Hematopoietic multipotent progenitor cell treated with erythropoietin and hydrocortisone succinate and interleukin-3 and kit ligand, for 6 days (in vitro differentiated cells): ENCODE measurements around the gene EGR1.

Experiments used
- DNase-seq: peaks from one replicate; pipeline ENCODE4 v3.0.0-alpha.2; 2015

The EGR1 gene

DNA sequence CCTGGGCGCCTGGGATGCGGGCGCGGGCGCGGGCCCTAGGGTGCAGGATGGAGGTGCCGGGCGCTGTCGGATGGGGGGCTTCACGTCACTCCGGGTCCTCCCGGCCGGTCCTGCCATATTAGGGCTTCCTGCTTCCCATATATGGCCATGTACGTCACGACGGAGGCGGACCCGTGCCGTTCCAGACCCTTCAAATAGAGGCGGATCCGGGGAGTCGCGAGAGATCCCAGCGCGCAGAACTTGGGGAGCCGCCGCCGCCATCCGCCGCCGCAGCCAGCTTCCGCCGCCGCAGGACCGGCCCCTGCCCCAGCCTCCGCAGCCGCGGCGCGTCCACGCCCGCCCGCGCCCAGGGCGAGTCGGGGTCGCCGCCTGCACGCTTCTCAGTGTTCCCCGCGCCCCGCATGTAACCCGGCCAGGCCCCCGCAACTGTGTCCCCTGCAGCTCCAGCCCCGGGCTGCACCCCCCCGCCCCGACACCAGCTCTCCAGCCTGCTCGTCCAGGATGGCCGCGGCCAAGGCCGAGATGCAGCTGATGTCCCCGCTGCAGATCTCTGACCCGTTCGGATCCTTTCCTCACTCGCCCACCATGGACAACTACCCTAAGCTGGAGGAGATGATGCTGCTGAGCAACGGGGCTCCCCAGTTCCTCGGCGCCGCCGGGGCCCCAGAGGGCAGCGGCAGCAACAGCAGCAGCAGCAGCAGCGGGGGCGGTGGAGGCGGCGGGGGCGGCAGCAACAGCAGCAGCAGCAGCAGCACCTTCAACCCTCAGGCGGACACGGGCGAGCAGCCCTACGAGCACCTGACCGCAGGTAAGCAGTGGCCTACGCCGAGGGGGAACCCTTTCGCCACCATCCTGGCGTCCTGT lies at the start of gene EGR1:
TSS of gene EGR1 (plus strand) at position 219 of the 864 bp plus-strand sequence. CDS start at position 502, 283 bp downstream.
- DNase-seq = peak; percentile 96

DNA sequence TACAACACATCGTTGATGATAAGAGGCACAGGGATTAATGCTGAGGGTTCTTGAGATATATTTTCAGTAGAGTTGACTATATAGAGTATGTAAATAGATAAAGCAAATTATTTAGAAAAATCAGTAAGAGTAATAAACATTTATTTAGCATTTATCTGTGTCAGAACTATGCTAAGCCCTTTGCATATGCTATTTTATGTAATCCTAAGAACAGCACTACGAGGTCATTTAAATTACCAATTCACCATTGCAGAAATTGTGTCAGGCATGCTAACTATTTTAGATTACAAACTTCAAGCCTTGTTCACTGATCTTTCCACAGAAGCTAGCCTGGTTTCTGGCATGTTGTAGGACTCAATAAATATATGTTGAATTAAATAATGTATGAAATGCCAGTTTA lies 46.8 kb upstream of the EGR1 start:
- DNase-seq = no peak

GRCh38 chr5:138425079-138425478 lies 40.2 kb upstream of the EGR1 start:
- no peak for DNase-seq

DNA sequence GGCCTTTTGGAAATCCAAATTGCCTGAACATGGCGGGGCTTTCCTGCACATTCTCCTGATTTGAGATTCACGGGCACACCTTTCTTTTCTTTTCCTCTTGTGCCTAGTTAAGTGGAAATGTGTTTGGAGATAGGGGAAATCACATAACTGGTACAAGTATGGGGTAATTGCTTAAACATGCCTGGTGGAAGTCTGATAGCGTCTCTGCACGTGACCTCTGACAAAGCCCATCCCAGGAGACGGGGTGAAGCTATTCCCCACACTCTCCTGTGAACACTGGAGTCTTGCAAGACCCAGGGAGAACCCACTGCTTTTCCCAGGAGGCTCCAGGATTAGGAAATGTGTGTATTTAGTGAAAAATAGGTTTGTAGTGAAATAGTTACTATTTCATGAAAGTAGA lies 29.3 kb upstream of the EGR1 start:
- DNase-seq = no peak

DNA sequence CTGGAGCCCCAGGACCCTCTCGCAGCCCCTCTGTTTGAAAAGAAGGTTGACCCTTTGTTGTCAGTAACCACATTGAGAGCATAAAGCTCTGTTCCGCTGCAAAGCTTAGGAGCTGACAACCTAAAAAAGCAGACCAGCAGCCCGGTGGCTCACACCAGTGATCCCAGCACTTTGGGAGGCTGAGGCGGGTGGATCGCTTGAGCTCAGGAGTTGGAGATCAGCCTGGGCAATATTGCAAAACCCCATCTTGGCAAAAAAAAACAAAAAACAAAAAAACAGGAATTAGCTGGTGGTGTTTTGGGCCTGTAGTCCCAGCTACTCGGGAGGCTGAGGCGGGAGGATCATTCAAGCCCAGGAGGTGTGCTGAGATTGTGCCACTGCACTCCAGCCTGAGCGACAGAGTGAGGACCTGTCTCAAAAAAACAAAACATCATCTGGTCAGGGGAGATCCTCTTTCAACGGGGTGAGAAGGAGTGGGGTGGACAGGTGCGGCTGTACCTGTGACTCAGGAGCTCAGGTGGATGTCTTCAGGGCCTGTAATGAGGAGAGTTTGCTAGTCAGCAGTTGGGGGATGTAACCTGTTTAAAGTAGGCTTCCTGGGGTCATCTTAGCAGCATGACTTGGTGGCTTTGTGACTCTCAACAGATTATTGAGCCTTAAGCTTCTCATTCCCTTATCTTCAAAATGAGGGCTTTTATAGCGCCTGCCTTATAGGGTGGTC lies 27.1 kb upstream of the EGR1 start:
- no peak for DNase-seq

DNA sequence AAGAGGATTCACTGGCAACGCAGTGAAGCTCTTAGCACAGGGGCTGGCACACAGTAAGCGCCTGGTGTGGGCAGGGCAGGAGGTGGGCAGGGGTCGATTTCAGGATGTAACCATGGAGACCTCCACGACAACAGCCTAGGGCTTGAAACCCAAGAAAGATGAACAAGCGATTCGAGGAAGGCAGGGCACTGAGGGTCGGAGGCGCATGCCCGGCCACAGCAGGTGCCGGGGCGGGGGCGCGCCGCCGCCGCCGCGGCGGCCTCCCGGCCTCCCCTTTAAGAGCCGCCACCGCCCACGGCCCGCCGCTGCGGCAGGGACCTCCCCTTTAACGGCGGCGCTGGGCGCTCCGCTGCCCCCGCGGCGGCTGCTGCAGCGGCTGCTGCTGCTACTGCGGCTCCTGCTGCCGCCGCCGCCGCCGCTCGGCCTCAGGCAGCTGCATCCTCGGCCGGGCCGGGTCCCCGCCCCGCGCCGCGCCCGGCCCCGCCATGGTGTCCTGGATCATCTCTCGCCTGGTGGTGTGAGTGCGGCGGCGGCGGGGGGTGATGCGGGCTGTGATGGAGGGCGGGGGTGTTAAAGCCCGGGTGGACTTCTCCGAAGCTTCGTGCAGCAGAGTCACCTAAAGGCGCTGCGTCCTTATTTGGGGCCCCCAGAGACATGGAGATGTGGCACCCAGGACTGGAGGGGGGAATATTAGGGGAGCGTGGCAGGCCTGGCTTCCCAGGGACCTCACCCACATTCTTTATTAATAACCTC lies 26.4 kb upstream of the EGR1 start, which contains the start of gene REEP2:
TSS of gene REEP2 (plus strand) at position 334 of the 753 bp plus-strand sequence. CDS start at position 486, 152 bp downstream.
- DNase-seq = peak; percentile 65

DNA sequence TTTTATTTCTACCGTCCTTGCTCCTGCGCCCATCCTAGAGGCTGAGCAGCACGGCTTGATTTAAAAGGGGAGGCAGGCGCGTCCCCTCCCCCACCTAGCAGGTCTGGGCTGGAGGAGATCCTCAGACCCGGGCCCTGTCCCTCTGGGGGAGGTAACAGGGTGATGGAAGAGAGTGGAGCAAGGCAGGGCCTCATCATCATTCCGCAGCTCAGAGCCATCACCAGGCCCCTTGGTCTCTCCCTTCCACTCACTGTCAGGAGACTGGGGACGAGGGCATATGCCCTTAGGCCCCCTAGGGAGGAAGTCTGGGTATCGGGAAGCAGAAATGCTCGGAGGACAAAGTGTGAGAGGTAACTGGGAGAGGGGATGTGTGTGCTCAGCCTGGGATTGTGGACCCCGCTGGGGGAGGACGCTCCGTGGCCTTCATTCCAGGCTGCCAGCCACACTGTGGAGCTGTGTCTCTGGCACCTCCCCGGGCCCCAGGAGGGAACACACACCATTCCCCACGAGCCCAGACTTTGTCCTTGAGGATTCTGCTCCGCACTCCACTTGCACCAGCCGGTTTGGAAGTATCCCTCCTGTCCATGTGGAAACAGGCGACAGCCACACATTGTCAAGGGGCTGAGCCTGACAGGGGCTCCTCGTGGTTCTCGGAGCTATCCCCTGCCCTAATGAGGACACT lies 25.7 kb upstream of the EGR1 start:
- DNase-seq = no peak

DNA sequence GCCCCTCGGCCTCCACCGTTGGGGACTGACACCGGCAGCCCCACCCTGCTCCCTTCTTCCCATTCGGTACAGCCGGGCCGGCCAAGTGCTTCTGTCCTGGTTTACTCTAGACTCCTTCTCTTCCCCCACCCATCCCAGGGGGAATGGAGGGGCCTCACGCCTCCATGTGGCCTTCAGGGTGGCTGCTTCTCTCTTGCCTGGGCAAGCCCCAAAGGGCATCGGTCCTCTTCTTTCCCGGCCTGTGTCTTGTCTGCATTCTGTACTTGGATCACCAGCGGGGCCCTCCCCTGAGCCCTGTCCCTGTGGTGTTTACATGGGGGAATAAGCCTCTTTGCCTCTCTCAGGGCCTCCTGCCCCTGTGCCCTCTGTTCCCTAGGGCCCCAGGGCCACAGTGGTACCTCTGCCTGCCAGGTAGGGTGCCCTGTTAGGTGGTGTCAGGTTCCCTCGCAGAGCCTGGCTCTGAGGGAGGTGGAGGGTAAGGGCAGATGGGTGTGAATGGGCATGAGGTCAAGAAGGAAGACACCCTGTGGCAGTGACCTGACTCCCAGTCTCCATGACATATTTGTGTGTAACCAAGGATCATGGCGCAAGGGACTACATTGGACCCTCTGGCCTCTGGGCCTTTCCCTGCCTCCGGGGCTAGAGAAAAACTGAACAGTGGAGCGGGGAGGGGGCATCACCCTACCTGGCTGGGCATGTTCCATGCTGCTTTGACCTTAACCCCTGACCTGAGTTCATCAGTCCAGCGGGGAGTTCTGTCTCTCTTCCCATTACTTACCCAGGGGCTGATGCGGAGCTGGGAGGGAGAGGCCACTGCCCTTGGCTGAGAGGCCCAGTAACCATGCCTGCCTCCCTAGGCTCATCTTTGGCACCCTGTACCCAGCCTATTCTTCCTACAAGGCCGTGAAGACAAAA lies 24.9 kb upstream of the EGR1 start:
- DNase-seq = no peak

DNA sequence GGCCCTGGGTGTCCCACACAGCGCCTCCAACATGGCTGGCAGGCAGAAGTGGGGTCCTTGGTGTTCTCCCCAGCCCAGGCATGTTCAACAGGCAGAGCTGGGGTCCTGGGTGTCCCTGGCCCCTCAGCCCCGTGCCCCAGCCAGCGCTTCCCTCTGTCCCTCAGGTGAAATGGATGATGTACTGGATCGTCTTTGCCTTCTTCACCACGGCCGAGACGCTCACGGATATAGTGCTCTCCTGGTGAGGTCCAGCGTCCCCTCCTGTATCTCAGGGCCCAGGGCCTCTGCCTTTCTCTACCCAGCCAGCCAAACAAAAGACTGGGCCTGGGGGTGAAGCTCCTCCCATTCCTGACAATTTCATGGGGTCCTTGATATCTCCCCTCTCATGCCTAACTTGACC lies 24.1 kb upstream of the EGR1 start:
- no peak for DNase-seq

GRCh38 chr5:138444078-138444773 lies 21.1 kb upstream of the EGR1 start:
- no peak for DNase-seq

DNA sequence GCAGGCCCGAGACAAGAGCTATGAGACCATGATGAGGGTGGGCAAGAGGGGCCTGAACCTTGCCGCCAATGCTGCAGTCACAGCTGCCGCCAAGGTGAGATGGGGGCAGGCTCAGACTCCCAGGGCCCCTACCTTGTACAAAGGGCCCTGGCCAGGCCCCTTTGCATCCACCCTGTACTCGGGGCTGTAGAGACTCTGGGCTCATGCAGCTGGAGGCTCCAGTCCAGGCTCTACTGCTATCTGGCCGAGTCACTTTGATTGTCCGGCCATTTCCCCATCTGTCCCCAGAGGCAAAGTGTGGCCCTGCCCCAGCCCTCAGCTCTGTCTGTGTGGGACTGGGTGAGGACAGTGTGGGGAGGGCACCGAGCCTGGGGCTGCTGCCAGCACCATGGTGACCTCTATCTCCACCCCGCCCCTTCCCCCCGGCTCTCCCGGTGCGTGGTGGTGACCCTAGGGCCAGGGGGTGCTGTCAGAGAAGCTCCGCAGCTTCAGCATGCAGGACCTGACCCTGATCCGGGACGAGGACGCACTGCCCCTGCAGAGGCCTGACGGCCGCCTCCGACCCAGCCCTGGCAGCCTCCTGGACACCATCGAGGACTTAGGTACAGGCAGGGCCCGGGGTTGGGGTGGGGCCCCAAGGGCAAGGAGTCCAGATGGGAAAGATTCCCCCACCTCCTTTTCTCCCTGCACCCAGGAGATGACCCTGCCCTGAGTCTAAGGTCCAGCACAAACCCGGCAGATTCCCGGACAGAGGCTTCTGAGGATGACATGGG lies 20.3 kb upstream of the EGR1 start:
- DNase-seq = no peak

DNA sequence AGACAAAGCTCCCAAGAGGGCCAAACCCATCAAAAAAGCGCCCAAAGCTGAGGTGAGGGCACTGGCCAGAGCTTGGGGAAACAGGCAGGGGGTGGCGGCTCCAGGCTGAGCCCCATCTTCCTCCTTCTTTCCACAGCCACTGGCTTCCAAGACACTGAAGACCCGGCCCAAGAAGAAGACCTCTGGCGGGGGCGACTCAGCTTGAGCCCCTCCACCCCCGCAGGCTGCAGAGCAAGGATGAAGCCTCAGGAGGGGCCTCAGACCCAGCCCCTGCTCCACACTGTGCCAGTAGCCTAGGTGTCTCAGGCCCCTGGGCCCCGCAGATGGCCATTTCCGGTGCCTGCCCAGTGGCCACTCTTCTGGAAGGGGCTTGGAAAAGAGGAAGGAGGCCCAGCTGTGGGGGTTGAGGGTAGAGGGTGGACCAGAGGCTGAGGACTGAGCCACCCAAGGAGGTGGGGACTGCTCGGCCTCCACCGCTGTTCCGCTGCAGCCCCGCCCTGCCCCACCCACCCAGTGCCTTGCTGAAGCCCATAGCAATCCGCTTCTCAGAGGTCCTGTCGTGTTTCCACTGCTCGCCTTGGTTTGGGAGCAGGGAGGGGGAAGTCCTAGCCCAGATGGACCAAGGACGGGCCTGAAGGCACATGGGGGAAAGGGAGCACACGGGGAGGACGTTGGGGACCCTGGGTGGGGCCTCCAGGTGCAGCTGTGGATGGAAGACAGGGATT lies 19.6 kb upstream of the EGR1 start:
- DNase-seq = peak; percentile 44

DNA sequence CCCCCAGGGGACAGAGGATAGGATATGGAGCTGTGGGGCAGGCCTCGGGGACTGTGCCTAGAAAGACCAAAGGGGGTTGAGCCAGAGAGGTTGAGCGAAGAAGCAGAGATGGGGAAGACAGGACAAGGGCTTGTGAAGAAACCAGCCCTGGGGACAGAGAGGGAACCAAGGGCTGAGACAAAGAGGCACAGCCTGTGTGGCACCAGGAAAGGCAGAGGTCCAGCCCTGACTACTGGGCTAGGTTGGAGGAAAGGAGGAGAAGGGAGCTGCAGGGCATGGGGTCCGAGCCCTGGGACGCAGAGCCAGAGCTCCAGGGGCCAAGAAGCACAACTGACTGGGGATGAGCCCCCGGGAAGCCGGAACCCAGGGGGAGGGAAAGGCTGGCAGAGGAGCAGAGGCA lies 17.2 kb upstream of the EGR1 start:
- DNase-seq = no peak

DNA sequence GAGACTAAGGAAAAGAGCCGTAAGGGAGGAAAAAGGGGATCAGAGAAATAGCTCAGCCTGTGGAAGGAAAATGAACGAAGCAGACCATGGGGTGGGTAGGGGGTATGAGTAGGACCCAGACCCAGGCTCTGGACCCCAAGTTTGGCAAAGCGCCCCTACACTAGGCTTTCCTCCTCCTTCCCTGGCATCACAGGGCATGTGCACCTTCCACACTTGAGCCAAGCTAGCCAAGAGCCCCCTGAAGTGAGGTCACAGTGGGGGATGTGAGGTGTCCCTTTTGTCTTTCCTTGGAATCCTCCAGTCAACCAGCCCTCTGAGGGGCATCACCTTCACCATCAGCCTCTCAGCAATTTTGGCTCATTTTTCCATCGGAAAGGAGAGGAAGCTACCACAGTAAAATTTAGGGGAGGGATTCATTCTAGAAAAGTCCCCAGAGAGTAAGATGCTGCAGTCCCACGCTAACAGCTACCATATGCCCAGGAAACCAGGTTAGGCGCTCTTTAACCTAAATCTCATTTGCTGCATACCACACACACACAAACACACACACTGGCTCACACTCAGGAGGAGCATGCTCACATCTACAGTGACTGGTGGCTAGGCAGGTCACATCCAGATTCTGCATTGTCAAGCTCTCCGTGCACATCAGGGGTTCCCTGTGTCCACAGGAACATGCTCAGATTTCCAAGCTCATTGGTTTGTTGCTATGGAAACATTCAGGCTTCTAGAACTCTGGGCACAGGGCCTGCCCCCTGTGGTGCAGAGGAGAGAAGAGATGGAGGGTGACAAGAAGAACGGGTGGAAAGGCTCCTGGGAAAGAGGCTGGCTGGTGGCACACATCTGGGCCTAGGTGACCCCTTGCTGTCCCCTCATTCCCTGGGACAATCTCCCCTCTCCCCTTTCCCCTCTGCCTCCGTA lies 16.5 kb upstream of the EGR1 start:
- no peak for DNase-seq

DNA sequence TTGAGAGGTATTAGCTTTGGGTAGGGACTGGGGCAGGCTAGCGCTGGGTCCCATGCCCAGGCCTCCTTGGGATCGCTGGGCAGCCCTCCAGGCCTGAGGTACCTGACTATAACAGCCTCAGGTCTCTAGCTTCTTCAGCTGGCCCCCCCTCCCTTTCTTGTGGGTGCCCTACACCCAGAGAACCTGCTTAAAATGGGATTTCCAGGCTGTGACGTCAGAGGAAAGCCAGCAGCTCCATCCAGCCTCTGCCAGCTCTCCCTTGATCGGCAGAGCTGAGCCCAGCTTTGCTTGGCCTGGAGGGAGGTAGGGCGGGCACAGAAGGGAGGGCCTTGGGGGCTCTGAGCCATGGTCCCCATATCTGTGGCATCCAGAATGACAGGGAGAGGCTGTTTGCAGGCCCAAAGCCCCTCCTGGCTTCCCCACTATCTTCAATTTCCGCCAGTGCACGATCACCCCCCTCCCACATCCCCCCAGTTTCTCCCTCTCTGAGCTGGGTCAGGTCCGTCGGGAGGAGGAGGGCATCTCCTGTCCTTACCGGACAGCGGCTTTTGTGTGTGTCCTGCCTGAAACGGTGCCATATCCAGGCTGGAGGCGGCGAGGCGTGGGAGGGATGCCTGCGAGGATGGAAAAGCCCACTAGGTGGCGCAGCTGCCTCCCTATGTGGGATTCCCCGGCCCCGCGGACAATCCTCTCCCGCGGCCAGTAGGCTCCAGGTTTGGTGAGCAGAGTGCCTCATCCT lies 15.6 kb upstream of the EGR1 start:
- peak; percentile 94 for DNase-seq

DNA sequence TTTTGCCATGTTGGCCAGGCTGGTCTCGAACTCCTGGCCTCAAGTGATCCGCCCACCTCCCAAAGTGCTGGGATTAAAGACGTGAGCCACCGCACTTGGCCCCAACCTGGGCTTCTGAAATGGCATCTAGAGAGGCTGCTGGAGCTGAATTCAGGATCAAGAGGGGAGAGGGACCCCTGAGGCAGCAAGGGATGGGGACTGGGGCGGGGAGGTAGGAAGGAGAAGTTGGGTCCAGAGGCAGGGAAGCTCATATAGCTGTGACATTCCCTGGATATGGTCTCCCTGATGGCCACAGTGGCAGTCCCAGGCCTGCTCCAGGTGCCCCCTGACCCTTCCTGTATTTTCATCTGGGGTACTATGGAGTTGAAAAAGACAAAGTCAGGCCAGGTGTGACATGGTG lies 14.3 kb upstream of the EGR1 start:
- DNase-seq = no peak

- no peak for DNase-seq
Observed at GRCh38 chr5:138452720-138453119, 12.6 kb upstream of the EGR1 start.

GRCh38 chr5:138453590-138453989 lies 11.7 kb upstream of the EGR1 start:
- DNase-seq = no peak
